Measurements from ENCODE around the gene IQCB1.
"Not testable (repeated sequence)": the region's sequence is repeated elsewhere in the genome, so short reads cannot be mapped to it uniquely, and the experiment has no call there.

IQCB1 gene

GRCh38 chr3:121809249-121809648 lies 25.6 kb downstream of the IQCB1 start:
- no peak overlapping the region for H3K4me3 ChIP-seq (ENCODE audit: low read depth, low read length)

GRCh38 chr3:121803771-121804320 lies 31.0 kb downstream of the IQCB1 start:
- no peak overlapping the region for H3K4me3 ChIP-seq (ENCODE audit: low read depth, low read length)

GRCh38 chr3:121800906-121801305 lies 34.0 kb downstream of the IQCB1 start:
- no peak overlapping the region for H3K4me3 ChIP-seq (ENCODE audit: low read depth, low read length)

- H3K4me3 ChIP-seq (ENCODE audit: low read depth, low read length), result no peak overlapping the region
Observed at GRCh38 chr3:121796970-121797369, 37.9 kb downstream of the IQCB1 start.

GRCh38 chr3:121794264-121794983 lies 40.4 kb downstream of the IQCB1 start:
- H3K4me3 ChIP-seq (ENCODE audit: low read depth, low read length), result no peak overlapping the region

- no peak overlapping the region for H3K4me3 ChIP-seq (ENCODE audit: low read depth, low read length)
Observed at GRCh38 chr3:121793078-121793477, 41.8 kb downstream of the IQCB1 start.

GRCh38 chr3:121786485-121786884 lies 48.4 kb downstream of the IQCB1 start:
- no peak overlapping the region for H3K4me3 ChIP-seq (ENCODE audit: low read depth, low read length)

GRCh38 chr3:121782784-121783183 lies 52.1 kb downstream of the IQCB1 start:
- not testable (repeated sequence) for H3K4me3 ChIP-seq (ENCODE audit: low read depth, low read length)

- H3K4me3 ChIP-seq (ENCODE audit: low read depth, low read length), result no peak overlapping the region
Observed at GRCh38 chr3:121781611-121782010, 53.2 kb downstream of the IQCB1 start.

GRCh38 chr3:121775095-121775494 lies 59.8 kb downstream of the IQCB1 start:
- not testable (repeated sequence) for H3K4me3 ChIP-seq (ENCODE audit: low read depth, low read length)

GRCh38 chr3:121769246-121769645 lies 65.6 kb downstream of the IQCB1 start:
- no peak overlapping the region for H3K4me3 ChIP-seq (ENCODE audit: low read depth, low read length)

- H3K4me3 ChIP-seq (ENCODE audit: low read depth, low read length), result no peak overlapping the region
Observed at GRCh38 chr3:121768452-121768851, 66.4 kb downstream of the IQCB1 start.

- H3K4me3 ChIP-seq (ENCODE audit: low read depth, low read length), result no peak overlapping the region
Observed at GRCh38 chr3:121759541-121760202, 75.2 kb downstream of the IQCB1 start.

GRCh38 chr3:121758727-121759450 lies 76.0 kb downstream of the IQCB1 start:
- H3K4me3 ChIP-seq (ENCODE audit: low read depth, low read length), result no peak overlapping the region

GRCh38 chr3:121757812-121758545 lies 76.9 kb downstream of the IQCB1 start:
- no peak overlapping the region for H3K4me3 ChIP-seq (ENCODE audit: low read depth, low read length)

- H3K4me3 ChIP-seq (ENCODE audit: low read depth, low read length), result no peak overlapping the region
Observed at GRCh38 chr3:121757087-121757811, 77.6 kb downstream of the IQCB1 start.

- no peak overlapping the region for H3K4me3 ChIP-seq (ENCODE audit: low read depth, low read length)
Observed at GRCh38 chr3:121752772-121753171, 82.1 kb downstream of the IQCB1 start.

- no peak overlapping the region for H3K4me3 ChIP-seq (ENCODE audit: low read depth, low read length)
Observed at GRCh38 chr3:121752261-121752660, 82.6 kb downstream of the IQCB1 start.

- H3K4me3 ChIP-seq (ENCODE audit: low read depth, low read length), result peak overlapping the region; percentile 90
Observed at GRCh38 chr3:121750087-121750415, 84.8 kb downstream of the IQCB1 start.

- H3K4me3 ChIP-seq (ENCODE audit: low read depth, low read length), result peak within 1 kb of the TSS; percentile 90
Observed at GRCh38 chr3:121749276-121750086, 85.4 kb downstream of the IQCB1 start, which contains the start of gene GOLGB1. GOLGB1 (minus strand) TSS chr3:121749741; CDS start chr3:121730971, 18,770 bp downstream.

Data from iPS-11a (cell line).